Renal cortex interstitium (tissue), 11 donors: ENCODE results near the gene RNASET2. TPM values are rescaled to one million over a fixed set of nuclear protein-coding genes. Genes with fewer than 3 reads are reported as not detected.
"Not testable (repeated sequence)": the region's sequence is repeated elsewhere in the genome, so short reads cannot be mapped to it uniquely, and the experiment has no call there.

Source experiments
- DNase-seq, 11 donors: peaks; one replicate each; pipeline ENCODE4 v3.0.0-alpha.2; 2013; ENCODE audit warnings: low read depth in 9 of 11, low spot score in 4 of 11; ENCODE audit errors: extremely low read depth in 1 of 11
- polyA plus RNA-seq, 3 donors: library from polyadenylated mRNA; unstranded; fragments of 120-200 nt; gene quantifications; one replicate each; pipeline ENCODE4 v1.2.1, GENCODE V29; 2013; ENCODE audit not compliant: insufficient read length in 3 of 3

Gene RNASET2
- polyA plus RNA-seq, 3 donors: 56.5 to 68.8 (median 62.6) TPM

DNA sequence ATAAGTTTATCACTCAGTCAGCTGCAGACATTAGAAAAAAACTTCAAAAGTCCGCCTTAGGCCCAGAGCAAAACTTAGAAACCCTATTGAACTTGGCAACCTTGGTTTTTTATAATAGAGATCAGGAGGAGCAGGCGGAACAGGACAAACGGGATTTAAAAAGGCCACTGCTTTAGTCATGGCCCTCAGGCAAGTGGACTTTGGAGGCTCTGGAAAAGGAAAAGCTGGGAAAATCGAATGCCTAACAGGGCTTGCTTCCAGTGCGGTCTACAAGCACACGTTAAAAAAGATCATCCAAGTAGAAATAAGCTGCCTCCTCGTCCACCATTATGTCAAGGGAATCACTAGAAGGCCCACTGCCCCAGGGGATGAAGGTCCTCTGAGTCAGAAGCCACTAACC, 61.7 kb downstream of the RNASET2 start:
- DNase-seq: not testable (repeated sequence)

DNA sequence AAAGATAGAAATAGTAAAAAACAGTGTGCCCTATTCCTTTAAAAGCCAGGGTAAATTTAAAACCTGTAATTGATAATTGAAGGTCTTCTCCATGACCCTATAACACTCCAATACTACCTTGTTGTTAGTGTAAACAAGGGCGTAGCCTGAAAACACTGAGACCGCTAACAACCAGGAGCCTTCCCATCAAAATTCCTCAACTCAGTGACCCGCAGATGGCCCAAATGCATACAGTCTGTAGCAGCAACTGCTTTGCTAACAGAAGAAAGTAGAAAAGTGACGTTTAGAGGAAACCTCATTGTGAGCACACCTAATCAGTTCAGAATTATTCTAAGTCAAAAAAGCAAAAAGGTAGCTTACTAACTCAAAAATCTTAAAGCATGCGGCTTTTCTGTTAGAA, 63.9 kb downstream of the RNASET2 start:
- DNase-seq: not testable (repeated sequence)

DNA sequence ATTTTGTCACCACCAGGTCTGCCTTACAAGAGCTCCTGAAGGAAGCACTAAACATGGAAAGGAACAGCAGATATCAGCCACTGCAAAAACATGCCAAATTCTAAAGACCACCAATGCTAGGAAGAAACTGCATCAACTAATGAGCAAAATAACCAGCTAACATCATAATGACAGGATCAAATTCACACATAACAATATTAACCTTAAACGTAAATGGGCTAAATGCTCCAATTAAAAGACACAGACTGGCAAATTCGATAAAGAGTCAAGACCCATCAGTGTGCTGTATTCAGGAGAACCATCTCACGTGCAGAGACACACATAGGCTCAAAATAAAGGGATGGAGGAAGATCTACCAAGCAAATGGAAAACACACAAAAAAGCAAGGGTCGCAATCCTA, 69.6 kb downstream of the RNASET2 start:
- DNase-seq: not testable (repeated sequence)

DNA sequence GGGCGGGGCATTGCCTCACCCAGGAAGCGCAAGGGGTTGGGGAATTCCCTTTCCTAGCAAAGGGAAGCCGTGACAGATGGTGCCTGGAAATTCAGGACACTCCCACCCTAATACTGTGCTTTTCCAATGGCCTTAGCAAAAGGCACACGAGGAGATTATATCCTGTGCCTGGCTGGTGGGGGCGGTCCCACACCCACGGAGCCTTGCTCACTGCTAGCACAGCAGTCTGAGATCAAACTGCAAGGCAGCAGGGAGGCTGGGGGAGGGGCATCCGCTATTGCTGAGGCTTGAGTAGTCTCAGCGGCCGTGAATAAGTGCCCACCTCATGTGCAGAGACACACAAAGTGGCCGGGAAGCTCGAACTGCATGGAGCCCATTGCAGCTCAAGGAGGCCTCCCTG, 71.4 kb downstream of the RNASET2 start:
- not testable (repeated sequence) for DNase-seq

DNA sequence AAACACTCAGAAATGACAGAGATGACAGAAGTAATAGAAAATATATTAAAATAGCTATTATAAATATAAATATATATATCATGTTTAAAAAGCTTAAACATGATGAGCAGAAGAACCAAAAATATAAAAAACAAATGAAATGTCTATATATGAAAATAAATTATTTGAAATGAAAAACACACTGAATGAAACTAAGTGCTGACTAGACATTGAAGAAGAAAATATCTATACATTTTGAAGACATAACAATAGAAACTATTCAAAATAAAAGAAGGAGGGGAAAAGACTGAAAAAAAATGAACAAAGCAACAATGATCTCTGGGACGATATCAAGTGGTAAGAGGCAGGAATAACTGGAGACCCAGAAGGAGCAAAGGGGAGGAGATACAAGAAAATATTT, 76.8 kb downstream of the RNASET2 start:
- DNase-seq: no peak

Other genes starting within 250 kb of the RNASET2 start
- gene CEP43, start 42.8 kb upstream of the RNASET2 start, polyA plus RNA-seq: 10 to 100 TPM; 29.7 to 50.4 (median 34.2) TPM
- gene CCR6, start 166.5 kb upstream of the RNASET2 start, polyA plus RNA-seq: under 1 TPM in 1 of 3 donors, not detected in 2; 0.11 TPM
- gene GPR31, start 201.4 kb upstream of the RNASET2 start, polyA plus RNA-seq: not detected